HG03097 (cell line): ENCODE data around the gene CYTH2.
"Not testable (repeated sequence)": the region's sequence is repeated elsewhere in the genome, so short reads cannot be mapped to it uniquely, and the experiment has no call there.

Experiments
- ATAC-seq: cut with Tn5 transposase; IDR thresholded peaks from one replicate; pipeline ENCODE4 v1.9.1; 2021; ENCODE audit not compliant: unreplicated experiment, low FRiP score

CYTH2 gene

GRCh38 chr19:48510421-48511268 lies 41.5 kb downstream of the CYTH2 start:
- ATAC-seq, result no peak

- ATAC-seq, result no peak
These were observed 42.2 kb downstream of the CYTH2 start for GRCh38 chr19:48511321-48511731.

GRCh38 chr19:48511800-48512503 lies 42.8 kb downstream of the CYTH2 start, which contains the start of gene LMTK3:
TSS of gene LMTK3 (minus strand) at chr19:48511835. CDS start at chr19:48511576, 259 bp downstream.
- ATAC-seq, result no peak

- no peak for ATAC-seq
These were observed 43.5 kb downstream of the CYTH2 start for GRCh38 chr19:48512504-48513288.

- ATAC-seq, result no peak
These were observed 44.3 kb downstream of the CYTH2 start for GRCh38 chr19:48513289-48514122.

- no peak for ATAC-seq
These were observed 44.9 kb downstream of the CYTH2 start for GRCh38 chr19:48514123-48514458.

GRCh38 chr19:48516536-48516935 lies 47.4 kb downstream of the CYTH2 start:
- no peak for ATAC-seq

GRCh38 chr19:48518207-48518606 lies 49.0 kb downstream of the CYTH2 start:
- no peak for ATAC-seq

GRCh38 chr19:48519426-48519825 lies 50.3 kb downstream of the CYTH2 start:
- ATAC-seq, result not testable (repeated sequence)

GRCh38 chr19:48520134-48520533 lies 51.0 kb downstream of the CYTH2 start:
- ATAC-seq, result no peak

GRCh38 chr19:48524221-48524620 lies 55.1 kb downstream of the CYTH2 start:
- ATAC-seq, result no peak

- ATAC-seq, result no peak
These were observed 55.6 kb downstream of the CYTH2 start for GRCh38 chr19:48524732-48525131.

- no peak for ATAC-seq
These were observed 60.0 kb downstream of the CYTH2 start for GRCh38 chr19:48529156-48529555.

- ATAC-seq, result no peak
These were observed 61.0 kb downstream of the CYTH2 start for GRCh38 chr19:48530066-48530720.

GRCh38 chr19:48530770-48531169 lies 61.6 kb downstream of the CYTH2 start:
- ATAC-seq, result no peak
